ENCODE measurements around the gene SLF2.

SLF2 gene

DNA sequence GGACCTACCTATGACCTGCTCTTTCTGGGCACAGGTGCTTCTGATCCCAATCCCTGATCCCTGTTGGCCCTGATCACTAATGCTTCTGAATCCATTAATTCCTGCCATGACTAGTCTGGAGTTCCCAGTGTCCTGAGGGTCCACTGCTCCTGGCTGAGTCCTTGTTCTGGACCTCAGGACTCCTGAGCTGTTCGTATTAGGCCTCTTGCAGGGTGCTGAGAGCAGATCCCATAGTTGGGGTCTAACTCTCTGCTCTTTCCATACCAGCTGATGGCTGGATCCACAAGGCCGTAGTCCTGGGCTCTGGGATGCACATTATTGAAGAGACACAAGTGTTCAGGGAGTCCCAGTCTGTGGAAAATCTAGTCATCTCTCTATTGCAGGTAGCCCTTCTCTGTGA, 67.5 kb downstream of the SLF2 start:
- Mint-ChIP-seq H3K27ac (no peak overlapping the region), H3K27me3 (peaks cover 5% of the 10 kb centered on the region), H3K9me3 (no peaks in the 10 kb centered on the region), H3K4me1 (ENCODE audit: low read depth) (no peaks in the 10 kb centered on the region), H3K36me3 (ENCODE audit: low read depth) (peaks cover 65% of the 10 kb centered on the region), H3K4me3 (no peak overlapping the region)
- intact Hi-C loops (cut with micrococcal nuclease) = no loop called here

DNA sequence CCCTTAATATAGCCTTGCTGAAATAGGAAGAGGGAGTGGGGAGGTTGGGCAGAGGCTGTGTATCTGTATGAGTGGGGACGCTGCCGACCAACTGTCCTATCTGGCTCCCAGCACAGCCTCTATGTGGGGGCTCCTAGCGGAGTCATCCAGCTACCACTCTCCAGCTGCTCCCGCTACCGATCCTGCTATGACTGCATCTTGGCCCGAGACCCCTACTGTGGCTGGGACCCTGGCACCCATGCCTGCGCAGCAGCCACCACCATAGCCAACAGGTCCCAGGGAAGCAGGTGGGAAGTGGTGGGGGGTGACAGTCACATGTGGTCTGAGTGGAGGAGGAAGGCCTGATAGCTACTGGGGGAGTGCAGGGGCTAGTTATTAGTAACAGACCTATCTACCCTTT, 67.9 kb downstream of the SLF2 start:
- H3K4me1 Mint-ChIP-seq (ENCODE audit: low read depth) = no peaks in the 10 kb centered on the region
- H3K27me3 Mint-ChIP-seq = peaks cover 5% of the 10 kb centered on the region

DNA sequence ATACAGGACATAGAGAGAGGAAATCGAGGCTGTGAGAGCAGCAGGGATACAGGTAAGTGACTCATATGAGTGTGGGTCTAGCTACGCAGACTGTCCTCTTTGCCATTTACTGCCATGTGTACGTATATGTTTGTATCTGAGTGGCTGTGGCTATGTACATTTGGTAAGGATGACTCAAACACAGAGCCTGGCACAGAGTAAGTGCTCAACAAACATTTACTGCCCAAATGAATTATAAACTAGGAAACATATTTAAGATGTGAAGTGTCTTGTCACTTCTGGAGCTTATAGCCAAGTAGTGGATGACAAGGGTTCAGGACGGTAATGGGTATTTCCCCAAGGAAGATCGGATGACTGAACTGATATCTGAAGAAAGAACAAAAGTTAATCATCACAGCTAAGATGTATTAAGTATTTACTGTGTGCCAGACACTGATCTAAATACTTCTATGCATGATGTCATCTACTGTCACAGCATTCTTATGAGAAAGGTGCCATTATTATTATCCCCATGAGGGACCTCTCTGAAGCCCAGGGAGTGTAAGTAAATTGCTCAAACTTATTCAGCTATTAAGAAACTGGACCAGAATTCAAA, 68.5 kb downstream of the SLF2 start:
- peaks cover 71% of the 10 kb centered on the region for H3K36me3 Mint-ChIP-seq (ENCODE audit: low read depth)
- H3K27ac Mint-ChIP-seq = no peak overlapping the region
- H3K9me3 Mint-ChIP-seq = no peaks in the 10 kb centered on the region
- intact Hi-C loops (cut with micrococcal nuclease) = no loop called here
- H3K4me1 Mint-ChIP-seq (ENCODE audit: low read depth) = no peaks in the 10 kb centered on the region
- no peak overlapping the region for H3K4me3 Mint-ChIP-seq
- H3K27me3 Mint-ChIP-seq = peaks cover 5% of the 10 kb centered on the region

More for the DNA sequence above, 67.9 kb downstream of the SLF2 start:
- no peak overlapping the region for H3K4me3 Mint-ChIP-seq
- H3K9me3 Mint-ChIP-seq = no peaks in the 10 kb centered on the region
- peaks cover 69% of the 10 kb centered on the region for H3K36me3 Mint-ChIP-seq (ENCODE audit: low read depth)
- H3K27ac Mint-ChIP-seq = no peak overlapping the region
- intact Hi-C loops (cut with micrococcal nuclease) = no loop called here

DNA sequence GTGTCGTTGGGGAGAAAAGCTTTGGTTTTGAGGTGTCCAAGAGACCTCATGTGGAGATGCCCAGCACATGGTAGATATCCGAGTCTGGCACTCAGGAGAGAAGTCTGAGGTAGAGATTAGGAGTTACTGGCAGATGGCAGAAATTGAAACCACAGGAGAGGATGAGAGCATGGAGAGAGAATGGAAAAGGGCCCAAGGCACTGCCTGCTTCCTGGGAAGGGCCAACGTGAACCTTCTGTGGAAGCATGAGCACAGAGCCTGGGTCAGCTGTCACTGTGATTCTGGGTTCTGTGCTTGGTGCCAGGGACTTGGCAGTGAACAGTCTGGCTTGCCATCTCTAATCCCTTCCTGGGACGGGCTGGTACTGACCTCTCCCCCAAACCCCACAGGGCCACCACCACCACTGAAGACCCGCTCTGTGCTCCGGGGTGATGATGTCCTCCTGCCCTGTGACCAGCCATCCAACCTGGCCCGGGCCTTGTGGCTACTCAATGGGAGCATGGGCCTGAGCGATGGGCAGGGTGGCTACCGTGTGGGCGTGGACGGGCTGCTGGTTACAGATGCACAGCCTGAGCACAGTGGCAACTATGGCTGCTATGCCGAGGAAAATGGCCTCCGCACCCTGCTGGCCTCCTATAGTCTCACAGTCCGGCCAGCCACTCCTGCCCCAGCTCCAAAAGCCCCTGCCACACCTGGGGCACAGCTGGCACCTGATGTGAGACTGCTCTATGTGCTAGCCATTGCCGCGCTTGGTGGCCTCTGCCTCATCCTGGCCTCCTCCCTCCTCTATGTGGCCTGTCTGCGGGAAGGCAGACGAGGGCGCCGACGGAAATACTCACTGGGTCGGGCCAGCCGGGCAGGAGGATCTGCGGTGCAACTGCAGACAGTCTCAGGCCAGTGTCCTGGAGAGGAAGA, 70.4 kb downstream of the SLF2 start:
- no peaks in the 10 kb centered on the region for H3K9me3 Mint-ChIP-seq
- no peaks in the 10 kb centered on the region for H3K27me3 Mint-ChIP-seq
- intact Hi-C loops (cut with micrococcal nuclease) = no loop called here
- peaks cover 11% of the 10 kb centered on the region for H3K4me1 Mint-ChIP-seq (ENCODE audit: low read depth)
- H3K4me3 Mint-ChIP-seq = no peak overlapping the region
- H3K36me3 Mint-ChIP-seq (ENCODE audit: low read depth) = peaks cover 80% of the 10 kb centered on the region
- no peak overlapping the region for H3K27ac Mint-ChIP-seq

DNA sequence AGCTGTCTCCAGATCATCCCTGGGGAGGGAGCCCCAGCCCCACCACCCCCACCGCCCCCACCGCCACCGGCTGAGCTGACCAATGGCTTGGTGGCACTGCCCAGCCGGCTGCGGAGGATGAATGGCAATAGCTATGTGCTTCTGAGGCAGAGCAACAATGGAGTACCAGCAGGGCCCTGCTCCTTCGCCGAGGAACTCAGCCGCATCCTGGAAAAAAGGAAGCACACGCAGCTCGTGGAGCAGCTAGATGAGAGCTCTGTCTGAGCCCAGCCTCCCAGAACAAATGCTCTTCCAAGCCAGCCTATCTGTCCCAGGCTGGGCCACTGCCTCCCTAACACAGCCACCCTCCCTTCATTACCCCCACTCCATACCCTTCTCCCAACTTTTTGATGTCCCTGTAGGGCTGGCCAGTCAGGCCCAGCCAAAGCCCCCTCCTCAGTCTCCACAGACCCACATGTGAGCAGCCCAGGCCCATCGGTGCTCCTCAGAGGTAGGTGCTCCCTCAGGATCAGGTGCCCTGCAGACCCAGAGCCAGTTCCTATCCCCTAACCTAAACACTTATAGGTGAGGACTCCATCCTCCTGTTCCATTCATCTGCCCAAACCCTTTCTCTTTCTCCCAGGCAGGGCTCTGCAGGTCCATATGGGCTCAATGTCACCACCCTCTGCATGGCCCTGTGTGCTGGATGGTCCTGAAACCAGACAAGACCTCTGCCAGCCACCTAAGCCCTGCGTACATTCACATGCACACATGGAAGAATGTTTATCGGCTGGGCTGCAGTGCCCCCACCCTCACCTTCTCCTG, 71.3 kb downstream of the SLF2 start:
- Mint-ChIP-seq H3K9me3 (no peaks in the 10 kb centered on the region), H3K27me3 (no peaks in the 10 kb centered on the region), H3K27ac (no peak overlapping the region), H3K36me3 (ENCODE audit: low read depth) (peaks cover 74% of the 10 kb centered on the region), H3K4me1 (ENCODE audit: low read depth) (peaks cover 11% of the 10 kb centered on the region), H3K4me3 (no peak overlapping the region)
- intact Hi-C loops (cut with micrococcal nuclease) = no loop called here

DNA sequence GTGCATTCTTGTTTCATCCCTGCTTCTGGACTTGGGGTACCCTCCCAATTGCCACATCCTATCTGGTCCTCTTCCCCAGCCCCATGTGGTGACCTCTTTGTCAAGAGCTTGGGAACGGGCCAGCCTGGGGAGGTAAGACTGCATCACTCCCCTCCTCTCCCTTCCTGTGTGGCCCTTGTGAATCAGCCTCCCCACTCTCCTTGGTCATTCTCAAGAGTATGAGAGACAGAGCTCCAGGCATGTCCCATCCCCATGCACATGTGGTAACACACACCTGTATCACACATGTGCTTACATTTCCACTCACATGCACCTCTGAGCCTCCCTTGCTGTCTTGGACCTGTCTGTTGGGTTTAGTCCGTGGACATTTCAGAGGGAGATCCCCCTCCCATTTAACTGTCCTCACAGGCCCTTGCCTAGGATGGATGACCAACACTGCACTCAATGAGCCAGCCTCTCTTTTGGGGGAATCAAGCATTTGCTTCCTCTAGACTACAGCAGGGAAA, 72.0 kb downstream of the SLF2 start:
- no peaks in the 10 kb centered on the region for H3K27me3 Mint-ChIP-seq
- no peaks in the 10 kb centered on the region for H3K9me3 Mint-ChIP-seq
- H3K4me3 Mint-ChIP-seq = no peak overlapping the region
- H3K27ac Mint-ChIP-seq = no peak overlapping the region
- H3K36me3 Mint-ChIP-seq (ENCODE audit: low read depth) = peaks cover 75% of the 10 kb centered on the region
- intact Hi-C loops (cut with micrococcal nuclease) = no loop called here
- H3K4me1 Mint-ChIP-seq (ENCODE audit: low read depth) = peaks cover 16% of the 10 kb centered on the region

DNA sequence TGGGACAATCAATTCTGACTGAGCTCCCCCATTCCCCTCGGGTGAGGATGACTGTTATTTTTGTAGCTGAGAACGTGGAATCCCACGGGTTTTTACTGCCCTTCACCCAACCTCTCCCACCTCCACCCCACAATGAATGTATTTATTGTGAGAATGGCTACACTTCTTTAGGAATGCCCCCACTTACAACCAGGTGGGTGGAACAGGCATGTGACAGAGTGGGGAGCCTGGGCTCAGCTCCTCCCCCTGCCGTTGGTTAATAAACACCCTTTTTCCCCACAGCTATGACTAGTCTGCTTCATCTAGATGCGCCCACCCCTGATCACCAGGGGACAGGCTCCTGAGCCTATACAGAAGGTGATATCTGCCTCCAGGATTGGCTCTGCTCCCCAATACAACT, 72.6 kb downstream of the SLF2 start:
- Mint-ChIP-seq H3K36me3 (ENCODE audit: low read depth) (peaks cover 72% of the 10 kb centered on the region), H3K4me3 (no peak overlapping the region), H3K4me1 (ENCODE audit: low read depth) (peaks cover 17% of the 10 kb centered on the region)

DNA sequence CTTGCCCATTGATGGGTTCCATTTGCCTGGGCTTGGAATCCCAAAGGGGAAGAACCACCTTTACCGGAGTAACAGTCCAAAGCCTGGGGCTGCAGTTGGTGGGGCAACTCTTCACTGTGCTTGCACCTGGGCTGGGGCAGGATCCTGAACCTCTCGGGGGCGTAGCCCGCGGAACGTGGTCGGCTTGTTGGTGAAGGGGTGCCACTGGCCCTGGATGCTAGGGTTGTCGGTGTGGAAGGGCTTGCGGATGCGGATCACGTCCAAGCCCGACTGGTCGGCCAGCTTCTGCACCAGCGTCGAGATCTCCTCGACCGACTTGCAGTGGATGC, 73.8 kb downstream of the SLF2 start:
- Mint-ChIP-seq H3K27ac (peak overlapping the region; percentile 81), H3K36me3 (ENCODE audit: low read depth) (peaks cover 72% of the 10 kb centered on the region), H3K4me1 (ENCODE audit: low read depth) (peaks cover 17% of the 10 kb centered on the region), H3K4me3 (peak overlapping the region; percentile 88), H3K9me3 (no peaks in the 10 kb centered on the region), H3K27me3 (no peaks in the 10 kb centered on the region)
- intact Hi-C loops (cut with micrococcal nuclease) = no loop called here

More for the DNA sequence above, 72.6 kb downstream of the SLF2 start:
- no peaks in the 10 kb centered on the region for H3K27me3 Mint-ChIP-seq
- intact Hi-C loops (cut with micrococcal nuclease) = no loop called here
- H3K27ac Mint-ChIP-seq = no peak overlapping the region
- no peaks in the 10 kb centered on the region for H3K9me3 Mint-ChIP-seq

DNA sequence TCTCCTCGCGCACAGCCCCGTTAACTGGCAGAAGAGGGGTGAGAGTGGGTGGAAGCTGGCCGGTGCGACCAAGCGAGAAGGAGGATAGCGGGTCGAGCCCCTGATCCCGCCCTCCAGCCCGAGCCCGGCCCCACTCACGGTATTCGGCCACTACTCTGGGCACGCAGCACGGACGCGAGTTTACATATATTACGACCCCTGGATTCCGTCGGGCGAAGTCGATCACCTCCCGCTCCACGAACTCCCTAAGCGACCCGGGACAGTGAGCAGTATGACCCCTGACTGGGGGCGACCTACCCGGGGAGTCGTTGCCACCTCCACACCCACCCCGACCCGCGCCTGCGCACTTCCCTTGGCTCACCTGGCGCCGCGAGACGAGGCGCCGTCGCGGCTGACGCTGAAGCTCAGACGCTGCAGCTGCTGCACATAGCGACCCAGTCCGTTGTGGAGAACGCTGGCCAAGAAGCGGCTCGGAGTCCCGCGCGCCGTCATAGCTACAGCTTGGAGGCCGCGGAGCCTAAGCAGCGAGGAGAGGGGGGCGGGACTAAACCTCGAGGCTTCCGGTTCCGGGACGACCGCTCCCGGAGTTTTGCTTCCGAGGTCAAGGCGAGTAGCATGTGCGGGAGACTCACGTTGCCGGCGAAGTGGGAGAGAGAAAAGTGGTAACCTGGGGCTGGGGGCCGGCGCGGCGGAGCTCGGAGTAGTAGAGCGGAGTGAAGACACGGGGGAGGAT, 74.4 kb downstream of the SLF2 start, which contains the start of the genes MRPL43 and TWNK:
Gene MRPL43, minus strand, starts transcription at position 546 of the 733 bp plus-strand sequence. Its CDS starts 54 bp downstream, at position 492.
Gene TWNK, plus strand, starts transcription at position 592 of the 733 bp plus-strand sequence. CDS start 668 bp downstream, outside the sequence.
- H3K36me3 Mint-ChIP-seq (ENCODE audit: low read depth) = peaks cover 68% of the 10 kb centered on the region
- intact Hi-C loops (cut with micrococcal nuclease) = no loop called here
- no peaks in the 10 kb centered on the region for H3K9me3 Mint-ChIP-seq
- peak within 1 kb of the TSS; percentile 88 for H3K4me3 Mint-ChIP-seq
- peak within 1 kb of the TSS; percentile 81 for H3K27ac Mint-ChIP-seq
- no peaks in the 10 kb centered on the region for H3K27me3 Mint-ChIP-seq
- H3K4me1 Mint-ChIP-seq (ENCODE audit: low read depth) = peaks cover 17% of the 10 kb centered on the region

DNA sequence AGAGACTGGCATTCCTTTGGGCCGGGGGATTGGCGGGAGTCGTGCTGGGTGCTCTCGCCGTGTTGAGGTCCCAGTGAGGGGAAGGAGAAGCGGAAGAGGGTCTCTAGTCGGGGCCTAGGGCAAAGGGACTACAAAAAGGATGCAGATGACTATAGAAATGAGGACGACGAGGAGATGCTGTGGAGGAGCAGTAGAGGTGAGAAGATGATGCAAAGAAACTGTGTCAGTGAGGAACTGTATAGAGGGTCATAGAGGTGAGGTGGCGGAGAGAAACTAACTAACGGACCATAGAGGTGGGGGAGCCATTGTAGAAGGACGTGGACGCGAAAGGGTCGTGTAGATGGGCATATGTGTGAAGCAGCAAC, 74.9 kb downstream of the SLF2 start:
- peak overlapping the region; percentile 81 for H3K27ac Mint-ChIP-seq
- peaks cover 65% of the 10 kb centered on the region for H3K36me3 Mint-ChIP-seq (ENCODE audit: low read depth)
- intact Hi-C loops (cut with micrococcal nuclease) = no loop called here
- no peaks in the 10 kb centered on the region for H3K27me3 Mint-ChIP-seq
- H3K4me1 Mint-ChIP-seq (ENCODE audit: low read depth) = peaks cover 17% of the 10 kb centered on the region
- peak overlapping the region; percentile 88 for H3K4me3 Mint-ChIP-seq
- H3K9me3 Mint-ChIP-seq = no peaks in the 10 kb centered on the region

DNA sequence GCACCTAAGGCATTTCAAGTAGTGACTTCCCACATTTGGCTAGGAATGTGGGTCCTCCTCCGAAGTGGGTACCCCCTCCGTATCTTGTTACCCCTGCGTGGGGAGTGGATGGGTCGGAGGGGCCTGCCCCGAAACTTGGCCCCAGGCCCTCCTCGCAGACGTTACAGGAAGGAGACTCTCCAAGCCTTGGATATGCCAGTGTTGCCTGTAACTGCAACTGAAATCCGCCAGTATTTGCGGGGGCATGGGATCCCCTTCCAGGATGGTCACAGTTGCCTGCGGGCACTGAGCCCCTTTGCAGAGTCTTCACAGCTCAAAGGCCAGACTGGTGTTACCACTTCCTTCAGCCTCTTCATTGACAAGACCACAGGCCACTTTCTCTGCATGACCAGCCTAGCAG, 75.4 kb downstream of the SLF2 start:
- H3K27ac Mint-ChIP-seq = no peak overlapping the region
- H3K4me3 Mint-ChIP-seq = peak overlapping the region; percentile 88

DNA sequence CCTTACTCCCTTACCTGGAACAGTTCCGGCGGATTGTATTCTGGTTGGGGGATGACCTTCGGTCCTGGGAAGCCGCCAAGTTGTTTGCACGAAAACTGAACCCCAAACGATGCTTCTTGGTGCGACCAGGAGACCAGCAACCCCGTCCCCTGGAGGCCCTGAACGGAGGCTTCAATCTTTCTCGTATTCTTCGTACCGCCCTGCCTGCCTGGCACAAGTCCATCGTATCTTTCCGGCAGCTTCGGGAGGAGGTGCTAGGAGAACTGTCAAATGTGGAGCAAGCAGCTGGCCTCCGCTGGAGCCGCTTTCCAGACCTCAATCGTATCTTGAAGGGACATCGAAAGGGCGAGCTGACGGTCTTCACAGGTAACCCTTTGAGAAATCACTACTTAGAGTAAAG, 76.3 kb downstream of the SLF2 start:
- Mint-ChIP-seq H3K4me3 (no peak overlapping the region), H3K9me3 (no peaks in the 10 kb centered on the region), H3K27me3 (no peaks in the 10 kb centered on the region), H3K27ac (no peak overlapping the region), H3K4me1 (ENCODE audit: low read depth) (peaks cover 17% of the 10 kb centered on the region), H3K36me3 (ENCODE audit: low read depth) (peaks cover 64% of the 10 kb centered on the region)
- intact Hi-C loops (cut with micrococcal nuclease) = no loop called here

More for the DNA sequence above, 75.4 kb downstream of the SLF2 start:
- Mint-ChIP-seq H3K36me3 (ENCODE audit: low read depth) (peaks cover 65% of the 10 kb centered on the region), H3K4me1 (ENCODE audit: low read depth) (peaks cover 17% of the 10 kb centered on the region), H3K9me3 (no peaks in the 10 kb centered on the region), H3K27me3 (no peaks in the 10 kb centered on the region)
- intact Hi-C loops (cut with micrococcal nuclease) = no loop called here

DNA sequence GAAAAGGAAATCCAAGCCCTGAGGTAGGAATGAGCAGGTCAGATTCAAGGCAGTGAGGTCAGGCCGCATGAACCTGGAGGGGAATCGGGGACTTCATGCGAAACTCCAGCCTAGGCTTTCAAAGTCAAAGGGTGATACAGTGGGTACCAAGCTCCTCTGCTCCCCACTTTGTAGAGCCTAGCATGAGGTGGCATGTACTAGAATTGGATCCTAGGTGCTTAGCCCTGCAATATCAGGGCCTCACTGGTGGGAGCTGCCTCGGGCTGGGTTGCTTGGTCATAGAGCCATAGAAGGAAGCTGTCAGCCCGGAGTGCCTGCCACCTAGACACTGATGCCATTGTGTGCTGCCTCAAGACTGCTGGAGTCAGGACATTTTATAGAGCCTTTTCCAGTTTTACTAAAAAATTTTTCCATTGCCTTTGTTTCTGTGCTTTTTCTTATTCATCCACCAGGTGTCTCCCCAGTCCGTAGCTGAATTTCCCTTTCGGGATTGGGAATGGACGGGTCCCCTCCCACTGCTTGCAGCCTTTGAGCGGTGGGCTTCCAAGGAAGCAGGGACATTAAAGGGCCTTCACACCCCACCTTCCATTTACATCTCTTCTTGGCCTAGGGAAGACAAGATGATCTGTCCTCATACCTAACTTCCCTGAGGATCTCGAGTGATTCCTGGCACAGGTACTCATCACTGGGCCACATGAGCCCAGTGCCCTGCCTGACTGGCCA, 81.4 kb downstream of the SLF2 start:
- intact Hi-C loops (cut with micrococcal nuclease) = no loop called here
- H3K9me3 Mint-ChIP-seq = no peaks in the 10 kb centered on the region
- H3K36me3 Mint-ChIP-seq (ENCODE audit: low read depth) = peaks cover 50% of the 10 kb centered on the region
- H3K27ac Mint-ChIP-seq = peak overlapping the region; percentile 4
- no peak overlapping the region for H3K4me3 Mint-ChIP-seq
- no peaks in the 10 kb centered on the region for H3K27me3 Mint-ChIP-seq
- H3K4me1 Mint-ChIP-seq (ENCODE audit: low read depth) = peaks cover 29% of the 10 kb centered on the region
